ENCODE data around the gene OR6V1. TPM values are rescaled to one million over a fixed set of nuclear protein-coding genes. Genes with fewer than 3 reads are reported as not detected.

Gene OR6V1
- total RNA-seq, 1 donor from 2014 or later: not detected

GRCh38 chr7:143023047-143023446 is 29.1 kb upstream of the OR6V1 start:
- Mint-ChIP-seq H3K27me3 (ENCODE audit: low read depth, unreplicated experiment) (peaks cover 5% of the 10 kb centered on the region), H3K4me3 (ENCODE audit: unreplicated experiment) (no peak overlapping the region), H3K27ac (ENCODE audit: unreplicated experiment) (no peak overlapping the region), H3K4me1 (ENCODE audit: low read depth, unreplicated experiment) (no peaks in the 10 kb centered on the region), H3K36me3 (ENCODE audit: low read depth, unreplicated experiment) (no peaks in the 10 kb centered on the region), H3K9me3 (ENCODE audit: unreplicated experiment) (no peaks in the 10 kb centered on the region)
- Histone ChIP-seq H3K36me3 (ENCODE audit: insufficient read depth, low read length) (no peaks in the 10 kb centered on the region), H3K4me2 (ENCODE audit: low read length) (no peak overlapping the region), H3K79me2 (ENCODE audit: insufficient read depth, low read length) (no peaks in the 10 kb centered on the region), H3K4me1 (ENCODE audit: insufficient read depth, low read length) (no peaks in the 10 kb centered on the region), H4K20me1 (ENCODE audit: insufficient read depth, low read length) (no peaks in the 10 kb centered on the region), H2AFZ (ENCODE audit: low read depth, low read length) (no peak overlapping the region), H3K4me3 (ENCODE audit: insufficient read depth, low read depth, low read length) (no peak overlapping the region), H3K27ac (ENCODE audit: low read depth, low read length) (no peak overlapping the region), H3K27me3 (ENCODE audit: insufficient read depth, low read length) (no peaks in the 10 kb centered on the region), H3K9ac (ENCODE audit: low read length) (no peak overlapping the region), H3K9me3 (ENCODE audit: insufficient read depth, low read depth, low read length) (no peaks in the 10 kb centered on the region)
- TF ChIP-seq, protein P1, sequence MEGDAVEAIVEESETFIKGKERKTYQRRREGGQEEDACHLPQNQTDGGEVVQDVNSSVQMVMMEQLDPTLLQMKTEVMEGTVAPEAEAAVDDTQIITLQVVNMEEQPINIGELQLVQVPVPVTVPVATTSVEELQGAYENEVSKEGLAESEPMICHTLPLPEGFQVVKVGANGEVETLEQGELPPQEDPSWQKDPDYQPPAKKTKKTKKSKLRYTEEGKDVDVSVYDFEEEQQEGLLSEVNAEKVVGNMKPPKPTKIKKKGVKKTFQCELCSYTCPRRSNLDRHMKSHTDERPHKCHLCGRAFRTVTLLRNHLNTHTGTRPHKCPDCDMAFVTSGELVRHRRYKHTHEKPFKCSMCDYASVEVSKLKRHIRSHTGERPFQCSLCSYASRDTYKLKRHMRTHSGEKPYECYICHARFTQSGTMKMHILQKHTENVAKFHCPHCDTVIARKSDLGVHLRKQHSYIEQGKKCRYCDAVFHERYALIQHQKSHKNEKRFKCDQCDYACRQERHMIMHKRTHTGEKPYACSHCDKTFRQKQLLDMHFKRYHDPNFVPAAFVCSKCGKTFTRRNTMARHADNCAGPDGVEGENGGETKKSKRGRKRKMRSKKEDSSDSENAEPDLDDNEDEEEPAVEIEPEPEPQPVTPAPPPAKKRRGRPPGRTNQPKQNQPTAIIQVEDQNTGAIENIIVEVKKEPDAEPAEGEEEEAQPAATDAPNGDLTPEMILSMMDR (IDR thresholded peaks at IDR 0.05; ENCODE audit: insufficient read depth, low read depth, low read length): no peak
- no peak for TF ChIP-seq EZH2 (IDR thresholded peaks at IDR 0.05; ENCODE audit: insufficient read depth, low read length)
- FAIRE-seq (no peak), DNase-seq (ENCODE audit: low read depth) (no peak)

DNA sequence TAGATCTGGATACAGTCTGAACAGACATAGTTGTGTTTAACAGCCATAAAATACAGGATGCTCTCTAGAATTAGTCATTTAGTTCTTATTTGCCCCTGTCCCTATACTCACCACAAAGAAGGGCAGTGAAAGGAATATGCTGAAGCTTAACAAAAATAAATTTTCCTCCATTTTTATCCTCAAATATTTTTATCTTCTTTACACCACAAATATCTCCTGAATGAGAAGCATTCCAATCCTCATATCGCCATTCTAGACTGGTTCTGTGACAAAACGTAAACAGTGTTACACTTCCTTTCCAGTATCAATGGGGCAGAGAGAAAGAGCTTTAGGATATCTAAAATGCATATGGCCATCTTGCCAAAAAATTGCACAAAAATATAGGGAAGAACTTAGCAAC is 26.8 kb upstream of the OR6V1 start:
- no peaks in the 10 kb centered on the region for H3K4me1 Mint-ChIP-seq (ENCODE audit: low read depth, unreplicated experiment)
- H3K36me3 Mint-ChIP-seq (ENCODE audit: low read depth, unreplicated experiment): no peaks in the 10 kb centered on the region
- no peaks in the 10 kb centered on the region for H3K9me3 ChIP-seq (ENCODE audit: insufficient read depth, low read depth, low read length)
- H3K27me3 Mint-ChIP-seq (ENCODE audit: low read depth, unreplicated experiment): peaks cover 5% of the 10 kb centered on the region
- H3K4me3 ChIP-seq (ENCODE audit: insufficient read depth, low read depth, low read length): no peak overlapping the region
- no peak overlapping the region for H3K9ac ChIP-seq (ENCODE audit: low read length)
- H3K4me1 ChIP-seq (ENCODE audit: insufficient read depth, low read length): no peaks in the 10 kb centered on the region
- FAIRE-seq (no peak), DNase-seq (ENCODE audit: low read depth) (no peak)
- no peaks in the 10 kb centered on the region for H3K9me3 Mint-ChIP-seq (ENCODE audit: unreplicated experiment)
- H3K36me3 ChIP-seq (ENCODE audit: insufficient read depth, low read length): no peaks in the 10 kb centered on the region
- H3K4me2 ChIP-seq (ENCODE audit: low read length): no peak overlapping the region
- no peaks in the 10 kb centered on the region for H4K20me1 ChIP-seq (ENCODE audit: insufficient read depth, low read length)
- H3K79me2 ChIP-seq (ENCODE audit: insufficient read depth, low read length): no peaks in the 10 kb centered on the region
- peaks cover 3% of the 10 kb centered on the region for H3K27me3 ChIP-seq (ENCODE audit: insufficient read depth, low read length)
- no peak overlapping the region for H3K27ac ChIP-seq (ENCODE audit: low read depth, low read length)
- no peak overlapping the region for H3K27ac Mint-ChIP-seq (ENCODE audit: unreplicated experiment)
- no peak overlapping the region for H2AFZ ChIP-seq (ENCODE audit: low read depth, low read length)
- TF ChIP-seq EZH2 (IDR thresholded peaks at IDR 0.05; ENCODE audit: insufficient read depth, low read length): no peak
- TF ChIP-seq, protein P1 (IDR thresholded peaks at IDR 0.05; ENCODE audit: insufficient read depth, low read depth, low read length): no peak
- no peak overlapping the region for H3K4me3 Mint-ChIP-seq (ENCODE audit: unreplicated experiment)

GRCh38 chr7:143027032-143027431 is 25.1 kb upstream of the OR6V1 start, which contains the start of gene OR9A2:
TSS of gene OR9A2 (minus strand) at chr7:143027132. CDS start at chr7:143027132, 0 bp downstream.
- Histone ChIP-seq H4K20me1 (ENCODE audit: insufficient read depth, low read length) (no peaks in the 10 kb centered on the region), H3K4me1 (ENCODE audit: insufficient read depth, low read length) (no peaks in the 10 kb centered on the region), H3K4me2 (ENCODE audit: low read length) (no peak within 1 kb of the TSS), H2AFZ (ENCODE audit: low read depth, low read length) (no peak within 1 kb of the TSS), H3K79me2 (ENCODE audit: insufficient read depth, low read length) (no peaks in the 10 kb centered on the region), H3K9ac (ENCODE audit: low read length) (no peak within 1 kb of the TSS), H3K27ac (ENCODE audit: low read depth, low read length) (no peak within 1 kb of the TSS), H3K36me3 (ENCODE audit: insufficient read depth, low read length) (no peaks in the 10 kb centered on the region), H3K27me3 (ENCODE audit: insufficient read depth, low read length) (peaks cover 3% of the 10 kb centered on the region), H3K4me3 (ENCODE audit: insufficient read depth, low read depth, low read length) (no peak within 1 kb of the TSS), H3K9me3 (ENCODE audit: insufficient read depth, low read depth, low read length) (no peaks in the 10 kb centered on the region)
- TF ChIP-seq, protein P1 (IDR thresholded peaks at IDR 0.05; ENCODE audit: insufficient read depth, low read depth, low read length): no peak
- TF ChIP-seq EZH2 (IDR thresholded peaks at IDR 0.05; ENCODE audit: insufficient read depth, low read length): no peak
- H3K27me3 Mint-ChIP-seq (ENCODE audit: low read depth, unreplicated experiment): peaks cover 5% of the 10 kb centered on the region
- no peaks in the 10 kb centered on the region for H3K36me3 Mint-ChIP-seq (ENCODE audit: low read depth, unreplicated experiment)
- H3K9me3 Mint-ChIP-seq (ENCODE audit: unreplicated experiment): no peaks in the 10 kb centered on the region
- H3K4me1 Mint-ChIP-seq (ENCODE audit: low read depth, unreplicated experiment): no peaks in the 10 kb centered on the region
- no peak within 1 kb of the TSS for H3K27ac Mint-ChIP-seq (ENCODE audit: unreplicated experiment)
- DNase-seq (ENCODE audit: low read depth) (no peak), FAIRE-seq (no peak)
- H3K4me3 Mint-ChIP-seq (ENCODE audit: unreplicated experiment): no peak within 1 kb of the TSS
